HG03060 (cell line): ENCODE data around the gene DNMT1.

Experiments
- ATAC-seq: cut with Tn5 transposase; IDR thresholded peaks from one replicate; pipeline ENCODE4 v1.9.1; 2021; ENCODE audit warnings: low read depth, moderate number of reproducible peaks; ENCODE audit not compliant: unreplicated experiment

DNMT1 gene

DNA sequence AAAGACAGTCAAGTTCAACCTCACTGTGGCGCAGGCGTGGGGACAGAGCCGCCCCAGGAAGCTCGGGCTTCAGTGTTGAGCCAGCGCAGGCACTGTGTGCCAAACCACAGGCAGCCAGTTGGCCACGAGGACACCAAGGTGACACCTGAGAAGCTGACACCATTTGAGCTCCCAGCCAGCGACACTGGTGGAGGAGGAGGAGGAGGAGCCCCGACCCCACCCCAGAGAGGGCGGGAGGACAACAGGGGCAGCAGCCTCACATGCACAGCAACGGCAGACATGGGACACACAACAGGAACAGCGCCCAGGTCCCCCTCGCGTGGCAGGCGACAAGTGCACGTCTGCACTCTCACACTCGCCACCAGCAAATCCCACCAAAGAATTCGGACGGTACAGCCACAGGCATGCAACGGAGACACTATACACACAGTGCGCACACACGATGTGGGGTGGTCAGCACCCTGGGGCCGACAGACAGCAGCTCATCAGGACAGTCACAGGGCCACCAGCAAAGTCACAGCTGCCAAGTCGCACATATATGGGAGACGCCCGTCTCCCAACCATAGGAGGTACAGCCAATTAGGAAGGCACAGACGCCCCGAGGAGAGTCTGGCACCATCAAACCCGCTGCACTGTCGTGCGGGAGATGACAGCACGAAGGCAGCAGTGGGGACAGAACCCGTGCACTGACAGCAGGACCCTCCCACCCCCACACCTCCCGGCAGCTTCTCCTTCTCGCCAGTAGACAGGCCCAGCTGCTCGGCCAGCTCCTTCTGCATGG lies 78.5 kb downstream of the DNMT1 start:
- ATAC-seq: no peak

DNA sequence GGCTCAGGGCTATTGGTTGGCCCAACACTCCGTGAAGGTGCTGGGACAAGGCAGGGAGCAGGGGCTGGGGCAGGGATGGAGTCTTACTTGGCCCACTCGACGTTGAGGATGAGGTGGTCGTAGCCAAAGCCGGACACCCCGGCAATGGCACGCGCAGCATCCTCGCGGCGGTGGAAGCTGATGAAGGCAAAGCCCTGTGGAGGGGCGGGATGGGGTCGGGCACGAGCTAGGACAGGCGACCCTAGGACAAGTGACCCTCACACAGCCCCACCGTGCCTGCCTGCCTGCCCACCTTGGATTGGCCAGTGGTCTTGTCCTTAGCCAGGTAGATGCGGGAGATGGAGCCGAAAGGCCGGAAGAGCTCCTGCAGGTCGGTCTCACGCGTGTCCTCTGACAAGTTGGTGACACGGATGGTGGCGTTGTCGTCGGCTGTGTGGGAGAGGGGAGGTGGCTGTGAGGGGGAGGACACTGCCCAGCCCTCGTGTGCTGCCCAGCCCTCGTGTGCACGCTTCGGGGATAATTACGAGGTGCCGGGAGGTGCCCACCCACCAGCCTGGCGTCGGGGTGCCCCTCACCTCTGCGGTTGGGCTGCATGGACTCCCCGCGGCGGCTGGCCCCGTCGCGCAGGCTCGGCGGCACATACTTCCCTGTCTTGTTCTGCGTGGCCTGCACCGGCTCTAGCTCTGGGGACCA lies 79.2 kb downstream of the DNMT1 start:
- no peak for ATAC-seq

DNA sequence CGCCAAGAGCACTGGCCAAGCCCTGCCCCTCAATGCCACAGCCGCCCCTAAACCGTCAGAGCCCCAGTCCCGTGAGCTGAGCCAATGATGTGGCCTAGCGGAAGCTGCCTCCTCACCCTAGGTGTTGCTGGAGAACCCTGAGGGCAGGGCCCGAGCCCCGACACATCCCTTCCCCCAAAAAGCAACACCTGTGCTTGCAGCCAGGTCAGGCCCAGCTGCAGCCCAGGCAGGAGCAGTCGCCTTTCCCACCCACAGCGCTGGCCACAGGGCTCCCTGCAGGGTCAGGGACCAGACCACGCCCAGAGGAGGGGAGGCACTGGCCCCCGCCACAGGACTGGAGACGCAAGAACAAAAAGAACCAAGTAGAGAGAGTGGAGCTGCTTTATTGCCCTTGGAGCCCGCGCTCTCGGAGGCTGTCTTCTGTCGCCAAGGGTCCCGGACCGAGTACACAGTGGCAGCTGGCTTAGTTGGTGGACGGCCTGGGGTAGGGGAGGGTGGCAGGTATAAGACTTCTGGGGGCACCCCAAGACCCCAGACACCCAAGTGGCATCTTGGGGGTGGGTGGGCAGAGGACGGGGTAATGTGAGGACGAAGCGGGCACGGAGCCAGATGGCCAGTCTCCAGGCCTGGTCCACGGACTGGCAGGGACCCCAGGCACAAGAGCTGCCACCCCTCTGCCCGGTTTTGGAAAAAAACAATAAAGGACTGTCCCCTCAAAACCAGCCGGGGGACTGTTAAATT lies 79.9 kb downstream of the DNMT1 start:
- ATAC-seq: no peak

DNA sequence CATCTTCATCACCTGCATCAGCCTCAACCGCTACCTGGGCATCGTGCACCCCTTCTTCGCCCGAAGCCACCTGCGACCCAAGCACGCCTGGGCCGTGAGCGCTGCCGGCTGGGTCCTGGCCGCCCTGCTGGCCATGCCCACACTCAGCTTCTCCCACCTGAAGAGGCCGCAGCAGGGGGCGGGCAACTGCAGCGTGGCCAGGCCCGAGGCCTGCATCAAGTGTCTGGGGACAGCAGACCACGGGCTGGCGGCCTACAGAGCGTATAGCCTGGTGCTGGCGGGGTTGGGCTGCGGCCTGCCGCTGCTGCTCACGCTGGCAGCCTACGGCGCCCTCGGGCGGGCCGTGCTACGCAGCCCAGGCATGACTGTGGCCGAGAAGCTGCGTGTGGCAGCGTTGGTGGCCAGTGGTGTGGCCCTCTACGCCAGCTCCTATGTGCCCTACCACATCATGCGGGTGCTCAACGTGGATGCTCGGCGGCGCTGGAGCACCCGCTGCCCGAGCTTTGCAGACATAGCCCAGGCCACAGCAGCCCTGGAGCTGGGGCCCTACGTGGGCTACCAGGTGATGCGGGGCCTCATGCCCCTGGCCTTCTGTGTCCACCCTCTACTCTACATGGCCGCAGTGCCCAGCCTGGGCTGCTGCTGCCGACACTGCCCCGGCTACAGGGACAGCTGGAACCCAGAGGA lies 80.6 kb downstream of the DNMT1 start:
- no peak for ATAC-seq

- ATAC-seq: no peak
Measured at GRCh38 chr19:10113592-10113963, 81.2 kb downstream of the DNMT1 start.

DNA sequence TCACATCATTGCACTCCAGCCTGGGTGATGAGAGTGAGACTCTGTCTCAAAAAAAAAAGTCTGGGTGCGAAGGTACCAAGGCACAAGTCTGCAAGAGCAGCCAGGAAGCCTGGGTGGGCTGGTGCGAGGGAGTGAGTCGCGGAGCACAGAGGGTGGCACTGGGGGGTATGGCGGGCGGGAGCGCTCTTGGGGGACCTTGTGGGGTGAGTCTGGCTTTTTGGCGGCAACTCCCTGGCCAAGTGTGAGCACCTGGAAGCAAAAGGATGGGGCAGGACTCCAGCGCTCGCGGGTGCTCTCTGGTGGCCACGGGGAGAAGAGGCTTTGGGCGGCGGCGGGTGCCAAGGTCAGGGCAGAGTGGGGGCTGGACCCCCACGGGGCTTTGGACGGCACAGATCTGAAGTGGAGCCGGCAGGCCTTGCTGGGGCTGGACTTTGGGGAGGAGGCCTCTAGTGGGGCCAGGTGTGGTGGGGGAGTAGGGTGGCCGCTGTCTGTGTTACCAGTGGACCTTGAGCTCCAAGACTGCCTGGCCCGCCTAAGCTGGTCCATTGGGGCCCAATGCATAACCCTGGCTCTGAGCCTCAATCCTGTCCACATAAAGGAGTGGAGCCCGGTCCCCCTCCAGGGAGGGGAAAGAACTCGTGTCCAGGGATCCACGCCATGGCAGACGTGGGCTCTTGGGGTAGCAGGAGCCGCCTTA lies 81.7 kb downstream of the DNMT1 start:
- no peak for ATAC-seq

GRCh38 chr19:10112037-10112761 lies 82.6 kb downstream of the DNMT1 start:
- ATAC-seq: no peak

DNA sequence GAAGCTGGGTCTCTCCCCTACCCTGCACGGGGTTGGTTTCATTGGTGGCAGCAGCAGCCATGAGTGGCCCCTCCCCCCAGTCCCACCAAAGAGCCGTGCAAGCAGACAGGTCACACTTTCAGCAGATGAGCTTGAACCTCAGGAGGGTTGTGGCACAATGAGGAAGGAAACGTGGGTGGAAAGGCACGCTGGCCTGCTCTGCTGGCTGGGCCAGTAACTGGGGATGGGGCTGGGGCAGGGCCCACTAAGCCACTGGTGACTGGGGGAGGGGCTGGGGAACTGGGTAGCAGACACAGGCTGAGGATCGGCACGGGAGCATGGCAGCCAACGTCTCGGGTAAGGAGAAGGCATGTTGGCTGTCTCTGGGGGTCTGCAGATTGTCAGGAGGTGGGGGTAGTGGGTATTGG lies 83.3 kb downstream of the DNMT1 start, which contains the start of gene P2RY11:
TSS of gene P2RY11 (plus strand) at position 289 of the 407 bp plus-strand sequence. CDS start at position 318, 29 bp downstream.
- ATAC-seq: no peak

DNA sequence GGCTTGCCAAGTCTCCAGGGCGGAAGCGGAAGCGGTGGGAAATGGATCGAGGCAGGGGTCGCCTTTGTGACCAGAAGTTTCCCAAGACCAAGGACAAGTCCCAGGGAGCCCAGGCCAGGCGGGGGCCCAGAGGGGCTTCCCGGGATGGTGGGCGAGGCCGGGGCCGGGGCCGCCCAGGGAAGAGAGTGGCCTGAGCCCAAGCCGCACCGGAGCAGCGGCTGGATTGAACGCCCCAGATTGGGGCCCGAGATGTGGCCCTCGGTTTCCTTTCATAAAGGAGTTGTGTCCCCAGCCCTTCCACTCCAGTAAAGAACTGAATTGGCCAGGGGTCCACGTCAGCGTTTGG lies 83.8 kb downstream of the DNMT1 start:
- ATAC-seq: no peak

DNA sequence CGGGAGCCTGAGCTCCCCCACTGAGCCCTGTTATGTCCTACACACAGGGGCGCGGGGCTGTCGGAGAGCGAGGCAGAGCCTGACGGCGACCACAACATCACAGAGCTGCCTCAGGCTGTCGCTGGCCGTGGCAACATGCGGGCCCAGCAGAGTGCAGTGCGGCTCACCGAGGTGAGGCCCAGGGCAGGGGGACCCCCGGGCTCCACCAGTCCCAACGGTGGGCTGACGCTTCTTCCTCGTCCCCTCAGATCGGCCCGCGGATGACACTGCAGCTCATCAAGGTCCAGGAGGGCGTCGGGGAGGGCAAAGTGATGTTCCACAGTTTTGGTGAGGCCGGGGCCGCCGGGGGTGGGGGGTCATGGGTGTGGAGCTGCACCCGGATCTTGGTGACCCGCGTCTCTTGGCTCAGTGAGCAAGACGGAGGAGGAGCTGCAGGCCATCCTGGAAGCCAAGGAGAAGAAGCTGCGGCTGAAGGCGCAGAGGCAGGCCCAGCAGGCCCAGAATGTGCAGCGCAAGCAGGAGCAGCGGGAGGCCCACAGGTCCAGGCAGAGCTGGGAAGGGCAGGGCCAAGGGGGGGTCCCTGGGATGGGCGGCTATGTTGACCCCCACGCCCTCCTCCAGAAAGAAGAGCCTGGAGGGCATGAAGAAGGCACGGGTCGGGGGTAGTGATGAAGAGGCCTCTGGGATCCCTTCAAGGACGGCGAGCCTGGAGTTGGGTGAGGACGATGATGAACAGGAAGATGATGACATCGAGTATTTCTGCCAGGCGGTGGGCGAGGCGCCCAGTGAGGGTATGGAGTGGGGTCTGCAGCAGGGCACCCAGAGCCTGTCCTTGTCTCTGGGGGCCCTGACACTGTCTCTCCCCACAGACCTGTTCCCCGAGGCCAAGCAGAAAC lies 84.4 kb downstream of the DNMT1 start:
- no peak for ATAC-seq

DNA sequence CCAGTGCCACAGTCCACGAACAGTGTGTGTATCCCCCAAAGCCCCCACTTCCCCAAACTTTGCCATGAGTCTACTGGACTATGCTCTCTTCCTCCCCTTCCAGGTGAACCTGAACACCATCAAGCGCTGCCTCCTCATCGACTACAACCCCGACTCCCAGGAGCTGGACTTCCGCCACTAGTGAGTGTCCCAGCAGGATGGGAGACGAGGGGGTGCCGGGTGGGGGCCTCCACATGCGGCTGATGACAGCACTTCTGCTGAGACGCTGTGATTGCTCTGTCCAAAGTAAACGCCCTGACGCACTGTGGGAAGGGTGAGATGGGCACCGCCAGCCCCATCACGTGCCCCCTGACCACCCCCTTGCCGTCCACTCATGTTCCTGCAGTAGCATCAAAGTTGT lies 85.2 kb downstream of the DNMT1 start:
- ATAC-seq: no peak

DNA sequence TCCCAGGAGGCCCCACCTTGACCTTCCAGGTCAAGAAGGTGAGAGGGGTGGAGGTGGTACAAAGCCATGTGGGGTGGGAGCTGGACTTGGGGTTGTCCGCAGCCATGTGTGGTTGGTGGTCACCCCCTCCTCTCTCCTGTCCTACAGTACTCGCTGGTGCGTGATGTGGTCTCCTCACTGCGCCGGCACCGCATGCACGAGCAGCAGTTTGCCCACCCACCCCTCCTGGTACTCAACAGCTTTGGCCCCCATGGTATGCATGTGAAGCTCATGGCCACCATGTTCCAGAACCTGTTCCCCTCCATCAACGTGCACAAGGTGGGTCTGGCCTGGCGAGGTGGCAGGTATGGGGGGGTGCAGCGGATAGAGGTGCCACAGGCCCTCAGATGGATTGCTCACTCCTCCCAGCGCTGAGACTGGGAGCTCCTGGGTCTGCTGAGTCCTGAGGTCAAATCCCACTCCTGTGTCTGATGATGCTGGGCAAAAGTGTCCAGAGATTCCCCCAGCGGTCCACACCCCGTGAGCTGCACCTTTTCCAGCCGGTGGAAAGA lies 86.9 kb downstream of the DNMT1 start:
- no peak for ATAC-seq

- ATAC-seq: no peak
Measured at GRCh38 chr19:10107254-10107653, 87.5 kb downstream of the DNMT1 start.

DNA sequence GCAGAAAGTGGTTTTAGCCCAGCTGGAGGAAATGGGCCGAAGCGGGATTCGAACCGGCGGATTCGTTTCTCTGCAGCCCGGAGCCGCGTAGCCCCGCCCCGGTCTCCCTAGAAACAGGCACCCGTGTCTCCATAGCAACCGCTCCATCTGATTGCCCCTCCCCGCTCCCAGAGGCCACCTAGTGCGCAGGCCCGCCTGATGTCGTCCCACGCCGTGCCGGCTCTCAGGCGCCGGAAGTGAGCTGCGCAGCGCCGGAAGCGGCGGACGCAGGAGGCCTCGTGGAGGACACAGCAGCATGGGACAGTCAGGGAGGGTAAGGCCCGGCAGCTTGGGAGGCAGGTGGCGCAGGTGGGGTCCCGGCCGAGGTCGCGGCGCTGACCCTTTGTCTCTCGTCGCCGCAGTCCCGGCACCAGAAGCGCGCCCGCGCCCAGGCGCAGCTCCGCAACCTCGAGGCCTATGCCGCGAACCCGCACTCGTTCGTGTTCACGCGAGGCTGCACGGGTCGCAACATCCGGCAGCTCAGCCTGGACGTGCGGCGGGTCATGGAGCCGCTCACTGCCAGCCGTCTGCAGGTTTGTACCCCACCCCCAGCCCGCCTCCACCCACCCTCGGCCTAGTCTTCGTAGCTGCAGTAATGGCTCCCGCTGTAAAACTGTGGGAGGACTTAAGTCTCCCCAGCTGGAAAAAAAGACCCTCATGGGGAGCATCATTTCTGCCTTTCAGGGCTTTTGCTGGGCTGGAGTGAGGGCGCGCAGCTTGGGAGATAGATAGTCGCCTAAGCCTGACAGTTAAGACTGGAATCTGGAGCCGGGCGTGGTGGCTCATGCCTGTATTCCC lies 88.4 kb downstream of the DNMT1 start, which contains the start of gene PPAN:
TSS of gene PPAN (plus strand) at position 263 of the 837 bp plus-strand sequence. CDS start at position 296, 33 bp downstream.
- ATAC-seq: peak; percentile 32

GRCh38 chr19:10105509-10106099 lies 89.1 kb downstream of the DNMT1 start:
- no peak for ATAC-seq

GRCh38 chr19:10104665-10105508 lies 89.9 kb downstream of the DNMT1 start:
- peak; percentile 28 for ATAC-seq
